ENCODE data around the gene MACROD1. TPM values are rescaled to one million over a fixed set of nuclear protein-coding genes. Genes with fewer than 3 reads are reported as not detected.

MACROD1 gene
- total and polyA plus RNA-seq, 10 of the 15 experiments (the other 5 are each of a cell fraction or from before 2014, with no cell fraction given): 1.2 to 22.7 (median 11.3) TPM; not detected in 1

DNA sequence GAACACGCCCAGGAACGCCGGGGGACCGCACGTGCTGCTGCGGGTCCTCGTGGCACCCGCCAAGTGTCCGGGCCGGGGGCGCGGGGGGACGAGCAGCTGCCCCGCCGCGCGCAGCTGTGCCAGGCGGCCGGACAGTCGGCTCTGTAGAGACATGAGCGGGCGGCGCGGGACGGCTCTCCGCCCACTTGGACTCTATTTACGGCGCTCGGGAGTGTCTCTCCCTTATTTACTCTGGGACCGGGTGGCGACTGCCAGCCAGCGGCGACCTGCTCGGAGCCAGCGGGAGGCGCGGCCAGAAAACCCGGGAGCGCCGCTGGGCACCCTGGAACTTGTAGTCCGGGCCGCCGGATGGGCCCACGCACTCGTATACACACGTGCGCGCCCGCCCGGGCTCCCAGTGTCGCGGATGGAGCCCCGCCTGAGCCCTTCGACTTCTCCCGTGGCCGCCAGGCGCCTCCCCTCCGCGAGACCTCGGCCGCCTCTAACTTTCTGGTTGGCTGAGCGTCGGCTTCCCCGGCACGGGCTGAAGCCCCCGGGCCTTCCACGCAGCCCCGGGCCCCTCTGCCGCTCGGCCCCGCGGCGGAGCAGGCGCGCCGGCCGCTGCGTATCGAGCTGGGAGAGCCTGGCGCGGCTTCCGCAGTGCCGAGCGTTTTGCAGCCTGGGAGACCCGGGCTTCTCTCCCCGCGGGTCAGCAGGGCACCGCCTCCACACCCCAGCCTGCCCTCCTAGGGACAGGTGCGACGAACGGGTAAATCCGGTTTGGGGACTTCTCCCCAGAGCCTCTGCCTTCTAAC, at the start of gene MACROD1 (continued):
- TF ChIP-seq POU2F2 (IDR thresholded peaks at IDR 0.05; ENCODE audit: borderline replicate concordance, low read depth, low read length) (no peak), MEF2A (IDR thresholded peaks at IDR 0.05; ENCODE audit: insufficient read depth, low read depth, low read length) (no peak), BHLHE40 (IDR thresholded peaks at IDR 0.05; ENCODE audit: borderline replicate concordance in 1 of 2, low read depth in 2 of 2, low read length in 1 of 2) (peak; percentile 94 to 98), ASH2L (IDR thresholded peaks at IDR 0.05; ENCODE audit: borderline replicate concordance, low read depth) (no peak), SP1 (IDR thresholded peaks at IDR 0.05; ENCODE audit: low read depth, low read length) (no peak), FOXK2 (IDR thresholded peaks at IDR 0.05) (no peak), MXI1 (IDR thresholded peaks at IDR 0.05; ENCODE audit: low read depth, low read length) (peak; percentile 78), SMAD1 (IDR thresholded peaks at IDR 0.05; ENCODE audit: low read depth, partially characterized antibody) (no peak), NR2C1 (IDR thresholded peaks at IDR 0.05) (0 out of 2 replicates have a peak, but pooled peaks have one; percentile 35), CHD4 (IDR thresholded peaks at IDR 0.05) (no peak), CHD2 (IDR thresholded peaks at IDR 0.05; ENCODE audit: borderline replicate concordance, low read depth, low read length) (no peak), KDM1A (IDR thresholded peaks at IDR 0.05; ENCODE audit: borderline replicate concordance) (no peak), SMARCA5 (IDR thresholded peaks at IDR 0.05) (peak; percentile 97), POLR2A (IDR thresholded peaks at IDR 0.05; ENCODE audit: low read depth, low read length) (peak; percentile 66), TCF12 (IDR thresholded peaks at IDR 0.05; ENCODE audit: low read depth, low read length) (peak; percentile 2; the same call in 1 of the 2 replicates), ZNF384 (IDR thresholded peaks at IDR 0.05; ENCODE audit: borderline replicate concordance, low read depth, low read length) (no peak), SIN3A (IDR thresholded peaks at IDR 0.05; ENCODE audit: low read depth, low read length) (no peak; the same call in 1 of the 2 replicates), CBFB (IDR thresholded peaks at IDR 0.05; ENCODE audit: low read depth) (no peak), NBN (IDR thresholded peaks at IDR 0.05) (no peak), SRF (IDR thresholded peaks at IDR 0.05; ENCODE audit: low read depth in 2 of 2, low read length in 2 of 2) (no peak), PAX8 (IDR thresholded peaks at IDR 0.05) (no peak)
- TF ChIP-seq, protein P1, sequence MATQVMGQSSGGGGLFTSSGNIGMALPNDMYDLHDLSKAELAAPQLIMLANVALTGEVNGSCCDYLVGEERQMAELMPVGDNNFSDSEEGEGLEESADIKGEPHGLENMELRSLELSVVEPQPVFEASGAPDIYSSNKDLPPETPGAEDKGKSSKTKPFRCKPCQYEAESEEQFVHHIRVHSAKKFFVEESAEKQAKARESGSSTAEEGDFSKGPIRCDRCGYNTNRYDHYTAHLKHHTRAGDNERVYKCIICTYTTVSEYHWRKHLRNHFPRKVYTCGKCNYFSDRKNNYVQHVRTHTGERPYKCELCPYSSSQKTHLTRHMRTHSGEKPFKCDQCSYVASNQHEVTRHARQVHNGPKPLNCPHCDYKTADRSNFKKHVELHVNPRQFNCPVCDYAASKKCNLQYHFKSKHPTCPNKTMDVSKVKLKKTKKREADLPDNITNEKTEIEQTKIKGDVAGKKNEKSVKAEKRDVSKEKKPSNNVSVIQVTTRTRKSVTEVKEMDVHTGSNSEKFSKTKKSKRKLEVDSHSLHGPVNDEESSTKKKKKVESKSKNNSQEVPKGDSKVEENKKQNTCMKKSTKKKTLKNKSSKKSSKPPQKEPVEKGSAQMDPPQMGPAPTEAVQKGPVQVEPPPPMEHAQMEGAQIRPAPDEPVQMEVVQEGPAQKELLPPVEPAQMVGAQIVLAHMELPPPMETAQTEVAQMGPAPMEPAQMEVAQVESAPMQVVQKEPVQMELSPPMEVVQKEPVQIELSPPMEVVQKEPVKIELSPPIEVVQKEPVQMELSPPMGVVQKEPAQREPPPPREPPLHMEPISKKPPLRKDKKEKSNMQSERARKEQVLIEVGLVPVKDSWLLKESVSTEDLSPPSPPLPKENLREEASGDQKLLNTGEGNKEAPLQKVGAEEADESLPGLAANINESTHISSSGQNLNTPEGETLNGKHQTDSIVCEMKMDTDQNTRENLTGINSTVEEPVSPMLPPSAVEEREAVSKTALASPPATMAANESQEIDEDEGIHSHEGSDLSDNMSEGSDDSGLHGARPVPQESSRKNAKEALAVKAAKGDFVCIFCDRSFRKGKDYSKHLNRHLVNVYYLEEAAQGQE (IDR thresholded peaks at IDR 0.05; ENCODE audit: low read depth, low read length): no peak
- TF ChIP-seq, protein P2, sequence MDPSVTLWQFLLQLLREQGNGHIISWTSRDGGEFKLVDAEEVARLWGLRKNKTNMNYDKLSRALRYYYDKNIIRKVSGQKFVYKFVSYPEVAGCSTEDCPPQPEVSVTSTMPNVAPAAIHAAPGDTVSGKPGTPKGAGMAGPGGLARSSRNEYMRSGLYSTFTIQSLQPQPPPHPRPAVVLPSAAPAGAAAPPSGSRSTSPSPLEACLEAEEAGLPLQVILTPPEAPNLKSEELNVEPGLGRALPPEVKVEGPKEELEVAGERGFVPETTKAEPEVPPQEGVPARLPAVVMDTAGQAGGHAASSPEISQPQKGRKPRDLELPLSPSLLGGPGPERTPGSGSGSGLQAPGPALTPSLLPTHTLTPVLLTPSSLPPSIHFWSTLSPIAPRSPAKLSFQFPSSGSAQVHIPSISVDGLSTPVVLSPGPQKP (IDR thresholded peaks at IDR 0.05; ENCODE audit: low read depth, low read length): 0 out of 2 replicates have a peak, but pooled peaks have one; percentile 10
- TF ChIP-seq, protein P3, sequence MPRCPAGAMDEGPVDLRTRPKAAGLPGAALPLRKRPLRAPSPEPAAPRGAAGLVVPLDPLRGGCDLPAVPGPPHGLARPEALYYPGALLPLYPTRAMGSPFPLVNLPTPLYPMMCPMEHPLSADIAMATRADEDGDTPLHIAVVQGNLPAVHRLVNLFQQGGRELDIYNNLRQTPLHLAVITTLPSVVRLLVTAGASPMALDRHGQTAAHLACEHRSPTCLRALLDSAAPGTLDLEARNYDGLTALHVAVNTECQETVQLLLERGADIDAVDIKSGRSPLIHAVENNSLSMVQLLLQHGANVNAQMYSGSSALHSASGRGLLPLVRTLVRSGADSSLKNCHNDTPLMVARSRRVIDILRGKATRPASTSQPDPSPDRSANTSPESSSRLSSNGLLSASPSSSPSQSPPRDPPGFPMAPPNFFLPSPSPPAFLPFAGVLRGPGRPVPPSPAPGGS (IDR thresholded peaks at IDR 0.05; ENCODE audit: borderline replicate concordance, insufficient read depth, low read depth, low read length, poor library complexity, severe bottlenecking): no peak

Measured in GM12878 (cell line).